HepG2 (cell line): ENCODE results near the gene ARF6. TPM values are rescaled to one million over a fixed set of nuclear protein-coding genes. Genes with fewer than 3 reads are reported as not detected.

ENCODE experiments used
- BCL6 ChIP-seq: IDR thresholded peaks from 2 replicates; pipeline ENCODE4 v1.6.1; 2016; ENCODE audit warnings: missing genetic modification reagents, missing compliant biosample characterization
- BRF2 ChIP-seq: sonication (generic); formaldehyde crosslinking; IDR thresholded peaks from 2 replicates; pipeline ENCODE4 v1.8.1; 2022; ENCODE audit warnings: mild to moderate bottlenecking, missing genetic modification reagents
- DR1 ChIP-seq: sonication (generic); formaldehyde crosslinking; IDR thresholded peaks from 2 replicates; pipeline ENCODE4 v1.8.0; 2021; ENCODE audit warnings: mild to moderate bottlenecking, missing genetic modification reagents, inconsistent platforms
- EEA1 ChIP-seq: sonication (generic); formaldehyde crosslinking; IDR thresholded peaks from 2 replicates; pipeline ENCODE4 v1.5.1; 2020; ENCODE audit warnings: mild to moderate bottlenecking, missing genetic modification reagents, borderline replicate concordance
- ERF ChIP-seq: IDR thresholded peaks from 2 replicates; pipeline ENCODE4 v1.6.1; 2018; ENCODE audit warnings: missing biosample characterization, missing genetic modification reagents
- FOXK1 ChIP-seq: sonication (generic); formaldehyde crosslinking; IDR thresholded peaks from 2 replicates; pipeline ENCODE4 v1.4.0; 2020; ENCODE audit warnings: low read depth, missing genetic modification reagents, borderline replicate concordance
- KDM2A ChIP-seq: sonication (generic); formaldehyde crosslinking; IDR thresholded peaks from 2 replicates; pipeline ENCODE4 v1.4.0; 2020; ENCODE audit warnings: low read depth, missing genetic modification reagents, borderline replicate concordance
- MTF1 ChIP-seq: sonication (generic); formaldehyde crosslinking; IDR thresholded peaks from 2 replicates; pipeline ENCODE4 v1.5.0; 2020; ENCODE audit warnings: missing genetic modification reagents
- MXD3 ChIP-seq: IDR thresholded peaks from 2 replicates; pipeline ENCODE4 v1.6.1; 2016; ENCODE audit warnings: mild to moderate bottlenecking, missing biosample characterization, missing genetic modification reagents
- POLR2G ChIP-seq: fragments of 200-400 bp; formaldehyde crosslinking; IDR thresholded peaks from 2 replicates; pipeline ENCODE4 v1.6.1; 2018; ENCODE audit warnings: mild to moderate bottlenecking, low read depth, low read length, moderate library complexity
- TRAFD1 ChIP-seq: sonication (generic); formaldehyde crosslinking; IDR thresholded peaks from 2 replicates; pipeline ENCODE4 v1.5.1; 2020; ENCODE audit warnings: missing genetic modification reagents, mild to moderate bottlenecking, borderline replicate concordance
- WIZ ChIP-seq: sonication (generic); formaldehyde crosslinking; IDR thresholded peaks from 2 replicates; pipeline ENCODE4 v1.5.1; 2020; ENCODE audit warnings: mild to moderate bottlenecking, missing genetic modification reagents
- ZFP41 ChIP-seq: sonication (generic); formaldehyde crosslinking; IDR thresholded peaks from 2 replicates; pipeline ENCODE4 v1.4.0; 2020; ENCODE audit warnings: mild to moderate bottlenecking, missing genetic modification reagents, borderline replicate concordance
- ZMAT3 ChIP-seq: sonication (generic); formaldehyde crosslinking; conservative IDR thresholded peaks from 2 replicates; pipeline ENCODE4 v1.7.0; 2021; ENCODE audit warnings: missing genetic modification reagents
- ZMYM3 ChIP-seq: sonication (generic); formaldehyde crosslinking; IDR thresholded peaks from 2 replicates; pipeline ENCODE4 v1.5.1; 2020; ENCODE audit warnings: mild to moderate bottlenecking, missing genetic modification reagents
- ZNF33A ChIP-seq: sonication (generic); formaldehyde crosslinking; IDR thresholded peaks from 2 replicates; pipeline ENCODE4 v1.5.1; 2020; ENCODE audit warnings: missing genetic modification reagents, mild to moderate bottlenecking, moderate library complexity, borderline replicate concordance
- ZNF34 ChIP-seq: sonication (generic); formaldehyde crosslinking; IDR thresholded peaks from 2 replicates; pipeline ENCODE4 v1.4.0; 2020; ENCODE audit warnings: mild to moderate bottlenecking, missing genetic modification reagents, borderline replicate concordance
- ZNF530 ChIP-seq: sonication (generic); formaldehyde crosslinking; IDR thresholded peaks from 2 replicates; pipeline ENCODE4 v1.5.0; 2020; ENCODE audit warnings: low read depth, mild to moderate bottlenecking, missing genetic modification reagents
- ZNF556 ChIP-seq: sonication (generic); formaldehyde crosslinking; IDR thresholded peaks from 2 replicates; pipeline ENCODE4 v1.4.0; 2020; ENCODE audit warnings: mild to moderate bottlenecking, missing genetic modification reagents, borderline replicate concordance
- ZNF724P ChIP-seq: sonication (generic); formaldehyde crosslinking; IDR thresholded peaks from 2 replicates; pipeline ENCODE4 v1.8.0; 2022; ENCODE audit warnings: missing genetic modification reagents, borderline replicate concordance
- ZSCAN20 ChIP-seq: sonication (generic); formaldehyde crosslinking; IDR thresholded peaks from 2 replicates; pipeline ENCODE4 v1.4.0; 2020; ENCODE audit warnings: missing genetic modification reagents, mild to moderate bottlenecking, borderline replicate concordance
- ZSCAN29 ChIP-seq: sonication (generic); formaldehyde crosslinking; conservative IDR thresholded peaks from 2 replicates; pipeline ENCODE4 v1.4.0; 2020; ENCODE audit warnings: mild to moderate bottlenecking, missing genetic modification reagents
- polyA plus RNA-seq, 8 experiments: library from polyadenylated mRNA; depleted of rRNA in 3 of 8; stranded (reverse) in 7 of 8; unstranded in 1 of 8; fragments of >200 nt; fragmentation: Illumina TruSeq in 4 of 8; extraction: Trizol in 4 of 8; gene quantifications; 2 replicates each; pipeline versions ENCODE4 v1.2.1 to v1.2.3, GENCODE V29; 2011 to 2016; ENCODE audit warnings: low read depth in 4 of 8, missing spikeins in 1 of 8, mixed read lengths in 1 of 8; ENCODE audit not compliant: insufficient read depth in 1 of 8
- total RNA-seq, 5 experiments: library from RNA; depleted of rRNA; stranded (reverse); fragments of >200 nt; fragmentation: Illumina TruSeq; extraction: Trizol; gene quantifications; 2 replicates each; pipeline ENCODE4 v1.2.3, GENCODE V29; 2016; ENCODE audit warnings: low read depth in 1 of 5

Gene ARF6
- total and polyA plus RNA-seq, 2 of the 13 experiments (the other 11 are each of a cell fraction or from before 2014, with no cell fraction given): 12.7 to 31.9 TPM

- TF ChIP-seq MTF1 (CRISPR knock-in tag) (peak; percentile 57; the same call in 1 of the 2 replicates), FOXK1 (peak; percentile 41; the same call in 1 of the 2 replicates), BCL6 (CRISPR knock-in tag) (peak; percentile 28), DR1 (CRISPR knock-in tag) (peak; percentile 70), ZMYM3 (CRISPR knock-in tag) (0 out of 2 replicates have a peak, but pooled peaks have one; percentile 12), ERF (CRISPR knock-in tag) (peak; percentile 61; the same call in 1 of the 2 replicates), BRF2 (CRISPR knock-in tag) (peak; percentile 48), MXD3 (CRISPR knock-in tag) (peak; percentile 67; the same call in 1 of the 2 replicates), ZNF724P (CRISPR knock-in tag) (no peak), ZSCAN29 (peak; percentile 96), ZSCAN20 (0 out of 2 replicates have a peak, but pooled peaks have one; percentile 6), KDM2A (CRISPR knock-in tag) (peak; percentile 92), ZNF530 (CRISPR knock-in tag) (peak; percentile 30; the same call in 1 of the 2 replicates), ZMAT3 (CRISPR knock-in tag) (peak; percentile 47; the same call in 1 of the 2 replicates), TRAFD1 (CRISPR knock-in tag) (peak; percentile 57; the same call in 1 of the 2 replicates), POLR2G (peak; percentile 94), EEA1 (0 out of 2 replicates have a peak, but pooled peaks have one; percentile 36), WIZ (CRISPR knock-in tag) (0 out of 2 replicates have a peak, but pooled peaks have one; percentile 63), ZFP41 (CRISPR knock-in tag) (peak; percentile 56; the same call in 1 of the 2 replicates), ZNF33A (CRISPR knock-in tag) (peak; percentile 37; the same call in 1 of the 2 replicates), ZNF556 (CRISPR knock-in tag) (peak; percentile 85), ZNF34 (peak; percentile 93)
These were observed at the start of gene ARF6 (continued) for GRCh38 chr14:49892636-49893308.
